OCI-LY3 (cell line): ENCODE measurements around the gene NOD2.

Source experiments
- H2AFZ ChIP-seq: fragments of 200-600, 300-600 bp; shearing (Covaris generic); 2 replicates; pipeline ENCODE4 v1.6.0; 2014; ENCODE audit warnings: antibody characterized with exemption, low read depth, low read length
- H3K27ac ChIP-seq: fragments of 200-600, 300-600 bp; sonication (generic); 2 replicates; pipeline ENCODE4 v1.5.1; 2014; ENCODE audit warnings: mild to moderate bottlenecking, low read length, moderate library complexity, mixed read lengths
- H3K27me3 ChIP-seq: fragments of 200-600, 300-600 bp; sonication (generic); 2 replicates; pipeline ENCODE4 v1.6.1; 2014; ENCODE audit warnings: low read depth, low read length, mixed read lengths
- H3K36me3 ChIP-seq: fragments of 200-600, 300-600 bp; sonication (generic); replicated peaks from 2 replicates; pipeline ENCODE3; 2014; ENCODE audit warnings: low read depth, low read length, mixed read lengths
- H3K4me1 ChIP-seq: fragments of 300-600, 200-600 bp; sonication (generic); 2 replicates; pipeline ENCODE4 v1.6.1; 2014; ENCODE audit warnings: low read length, mixed read lengths
- H3K4me2 ChIP-seq: fragments of 200-600, 300-600 bp; sonication (generic); 2 replicates; pipeline ENCODE4 v1.6.1; 2014; ENCODE audit warnings: low read length, mixed read lengths
- H3K4me3 ChIP-seq: fragments of 300-600, 200-600 bp; sonication (generic); 2 replicates; pipeline ENCODE4 v1.5.1; 2014; ENCODE audit warnings: antibody characterized with exemption, mild to moderate bottlenecking, low read length, moderate library complexity
- H3K79me2 ChIP-seq: fragments of 300-600, 200-600 bp; shearing (Covaris generic); 2 replicates; pipeline ENCODE4 v1.6.1; 2014; ENCODE audit warnings: mild to moderate bottlenecking, low read length, mixed read lengths
- H3K9ac ChIP-seq: fragments of 300-600, 200-600 bp; shearing (Covaris generic); 2 replicates; pipeline ENCODE4 v1.6.0; 2014; ENCODE audit warnings: mild to moderate bottlenecking, low read length, moderate library complexity
- H3K9me3 ChIP-seq: fragments of 200-600, 300-600 bp; shearing (Covaris generic); 2 replicates; pipeline ENCODE4 v1.6.1; 2014; ENCODE audit warnings: low read length, mixed read lengths; ENCODE audit not compliant: insufficient read depth
- H4K20me1 ChIP-seq: fragments of 200-600, 300-600 bp; sonication (generic); 2 replicates; pipeline ENCODE4 v1.6.1; 2016; ENCODE audit warnings: low read length, mixed read lengths; ENCODE audit not compliant: insufficient read depth
- EZH2phosphoT487 ChIP-seq: fragments of 200-600 bp; shearing (Covaris generic); IDR thresholded peaks from 2 replicates; pipeline ENCODE4 v1.6.1; 2018; ENCODE audit warnings: antibody characterized with exemption, mixed run types, low read depth
- TF ChIP-seq, protein P1 (sequence below): fragments of 200-600, 300-600 bp; sonication (generic); IDR thresholded peaks from 2 replicates; pipeline ENCODE4 v1.5.1; 2014; ENCODE audit warnings: antibody characterized with exemption, low read length, low read depth

The NOD2 gene

DNA sequence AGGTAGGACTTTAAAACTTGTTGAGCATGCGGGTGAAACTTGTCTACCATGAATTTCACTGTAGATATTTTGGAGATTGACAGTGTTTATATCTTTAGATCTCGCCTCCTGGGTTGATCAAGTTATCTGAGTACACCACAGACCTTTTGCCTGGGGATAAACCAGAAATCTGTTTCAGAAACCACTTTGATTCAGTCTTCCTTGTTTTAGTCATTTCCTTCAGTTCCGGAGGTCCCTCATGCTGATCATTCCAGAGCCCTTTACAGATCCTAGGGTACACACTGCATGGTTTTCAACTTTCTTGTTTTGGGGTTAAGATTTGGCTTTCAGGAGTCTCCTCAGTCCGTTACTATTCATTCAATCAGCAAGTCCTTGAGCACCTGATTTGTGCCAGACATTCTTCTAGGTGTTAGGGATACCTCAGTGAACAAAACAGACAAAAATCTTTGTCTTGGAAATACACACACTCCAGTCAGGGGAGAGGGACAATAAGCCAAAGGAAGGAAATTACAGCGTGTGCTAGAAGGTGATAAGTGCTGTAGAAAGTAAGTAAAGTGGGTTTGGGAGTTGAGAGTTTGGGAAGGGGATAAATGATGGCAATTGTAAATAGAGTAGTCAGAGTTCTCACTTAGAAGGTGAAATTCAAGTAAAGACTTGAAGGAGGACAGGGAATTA, 12.2 kb downstream of the NOD2 start:
- no peak overlapping the region for H3K9ac ChIP-seq
- peaks cover 24% of the 10 kb centered on the region for H3K36me3 ChIP-seq
- H3K27me3 ChIP-seq, result no peaks in the 10 kb centered on the region
- H4K20me1 ChIP-seq, result no peaks in the 10 kb centered on the region
- peaks cover 34% of the 10 kb centered on the region for H3K4me1 ChIP-seq
- TF ChIP-seq, protein P1, sequence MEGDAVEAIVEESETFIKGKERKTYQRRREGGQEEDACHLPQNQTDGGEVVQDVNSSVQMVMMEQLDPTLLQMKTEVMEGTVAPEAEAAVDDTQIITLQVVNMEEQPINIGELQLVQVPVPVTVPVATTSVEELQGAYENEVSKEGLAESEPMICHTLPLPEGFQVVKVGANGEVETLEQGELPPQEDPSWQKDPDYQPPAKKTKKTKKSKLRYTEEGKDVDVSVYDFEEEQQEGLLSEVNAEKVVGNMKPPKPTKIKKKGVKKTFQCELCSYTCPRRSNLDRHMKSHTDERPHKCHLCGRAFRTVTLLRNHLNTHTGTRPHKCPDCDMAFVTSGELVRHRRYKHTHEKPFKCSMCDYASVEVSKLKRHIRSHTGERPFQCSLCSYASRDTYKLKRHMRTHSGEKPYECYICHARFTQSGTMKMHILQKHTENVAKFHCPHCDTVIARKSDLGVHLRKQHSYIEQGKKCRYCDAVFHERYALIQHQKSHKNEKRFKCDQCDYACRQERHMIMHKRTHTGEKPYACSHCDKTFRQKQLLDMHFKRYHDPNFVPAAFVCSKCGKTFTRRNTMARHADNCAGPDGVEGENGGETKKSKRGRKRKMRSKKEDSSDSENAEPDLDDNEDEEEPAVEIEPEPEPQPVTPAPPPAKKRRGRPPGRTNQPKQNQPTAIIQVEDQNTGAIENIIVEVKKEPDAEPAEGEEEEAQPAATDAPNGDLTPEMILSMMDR, result no peak
- TF ChIP-seq EZH2phosphoT487, result no peak
- peaks cover 22% of the 10 kb centered on the region for H3K9me3 ChIP-seq
- H3K79me2 ChIP-seq, result no peaks in the 10 kb centered on the region
- H3K4me2 ChIP-seq, result no peak overlapping the region
- no peak overlapping the region for H2AFZ ChIP-seq
- H3K27ac ChIP-seq, result no peak overlapping the region
- no peak overlapping the region for H3K4me3 ChIP-seq

DNA sequence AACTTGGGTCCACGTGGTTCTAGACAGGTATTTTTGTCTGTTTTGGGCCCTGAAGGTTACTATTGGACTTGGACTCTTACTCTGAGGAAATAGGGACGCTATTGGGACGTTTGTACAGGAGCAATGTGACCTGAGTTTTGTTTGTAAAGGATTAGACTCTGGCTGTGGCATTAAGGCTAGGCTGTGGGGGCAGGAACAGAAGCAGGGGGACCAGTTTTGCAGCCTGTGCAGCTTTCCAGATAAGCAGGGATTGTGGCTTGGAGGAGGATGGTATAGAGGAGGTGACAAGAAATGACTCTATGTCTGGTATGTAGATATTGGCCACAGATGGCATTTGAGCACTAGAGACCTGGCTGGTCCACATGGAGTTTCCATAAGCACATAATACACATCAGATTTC, 12.8 kb downstream of the NOD2 start:
- H3K79me2 ChIP-seq, result no peaks in the 10 kb centered on the region
- TF ChIP-seq, protein P1, result no peak
- no peak for TF ChIP-seq EZH2phosphoT487
- no peak overlapping the region for H2AFZ ChIP-seq
- H3K9ac ChIP-seq, result no peak overlapping the region
- peaks cover 24% of the 10 kb centered on the region for H3K36me3 ChIP-seq
- peaks cover 34% of the 10 kb centered on the region for H3K4me1 ChIP-seq
- peaks cover 22% of the 10 kb centered on the region for H3K9me3 ChIP-seq
- H3K27me3 ChIP-seq, result no peaks in the 10 kb centered on the region
- H3K4me2 ChIP-seq, result no peak overlapping the region
- H4K20me1 ChIP-seq, result no peaks in the 10 kb centered on the region
- no peak overlapping the region for H3K4me3 ChIP-seq
- no peak overlapping the region for H3K27ac ChIP-seq

DNA sequence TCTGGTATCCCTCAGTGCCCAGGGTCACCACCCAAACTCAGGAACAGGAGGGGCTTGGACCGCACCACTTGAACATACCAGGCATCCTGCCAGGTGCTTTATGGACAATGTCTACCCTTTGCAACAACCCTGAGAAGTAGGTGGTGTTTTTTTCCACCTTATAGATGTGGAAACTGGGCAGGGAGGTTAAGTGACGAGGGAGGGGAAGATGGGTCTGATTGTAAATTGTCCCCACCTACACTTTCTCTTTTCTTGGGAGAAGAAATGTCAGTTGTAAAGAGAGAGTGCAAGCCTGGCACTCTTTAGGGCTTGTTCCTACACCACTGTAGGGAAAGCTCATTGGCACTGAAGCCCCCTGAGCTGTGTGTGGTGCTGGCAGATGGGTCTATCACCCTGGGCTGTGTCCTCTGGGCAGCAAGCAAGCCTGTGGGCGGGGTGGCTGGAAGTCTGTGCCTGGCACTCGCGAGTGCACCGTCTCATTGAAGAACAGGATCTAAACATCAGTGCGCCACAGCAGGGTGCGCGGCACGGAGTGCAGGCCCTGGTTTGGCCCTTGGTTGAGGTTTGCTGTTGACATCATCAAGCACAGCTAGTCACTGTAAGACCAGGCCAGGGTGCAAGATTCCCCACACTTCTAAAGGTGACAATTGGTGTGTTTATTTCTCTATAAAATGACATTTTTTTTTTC, 15.1 kb downstream of the NOD2 start:
- Histone ChIP-seq H3K4me3 (no peak overlapping the region), H4K20me1 (no peaks in the 10 kb centered on the region), H3K27ac (no peak overlapping the region), H3K79me2 (no peaks in the 10 kb centered on the region), H3K4me1 (peaks cover 41% of the 10 kb centered on the region), H3K36me3 (peaks cover 19% of the 10 kb centered on the region), H2AFZ (no peak overlapping the region), H3K4me2 (peak overlapping the region; percentile 86; the same call in 1 of the 2 replicates), H3K9ac (no peak overlapping the region; the same call in 1 of the 2 replicates), H3K27me3 (no peaks in the 10 kb centered on the region), H3K9me3 (peaks cover 22% of the 10 kb centered on the region)
- no peak for TF ChIP-seq EZH2phosphoT487
- TF ChIP-seq, protein P1, result no peak

DNA sequence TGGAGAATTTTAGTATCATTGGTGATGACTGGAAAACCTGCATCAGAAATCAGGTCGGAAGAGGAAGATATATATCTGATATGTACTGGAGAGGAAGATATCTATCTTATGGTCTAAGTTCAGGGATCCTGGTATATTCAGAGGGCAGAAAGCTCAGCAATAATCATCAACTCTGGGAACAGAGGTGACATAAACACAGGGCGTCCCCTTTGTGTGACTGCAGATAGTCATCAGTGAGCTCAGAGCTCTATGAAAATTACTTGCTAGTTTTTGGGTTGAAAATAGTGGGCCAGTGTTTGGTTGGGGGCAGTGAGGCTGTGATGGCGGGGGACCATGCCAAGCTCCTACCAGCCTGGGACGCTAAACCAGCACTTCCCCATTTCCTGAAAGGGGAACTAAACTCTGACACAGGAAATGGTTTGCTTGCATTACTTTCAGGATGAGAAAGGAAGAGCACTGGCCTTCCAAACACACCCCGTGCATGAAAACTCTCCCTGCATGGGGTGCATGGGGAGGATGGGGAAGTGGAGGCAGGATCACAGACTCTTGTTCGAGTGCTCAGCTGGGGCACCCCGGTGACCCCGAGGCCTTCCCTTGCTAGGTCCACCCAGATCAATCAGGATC, 15.8 kb downstream of the NOD2 start:
- H3K27ac ChIP-seq, result peak overlapping the region; percentile 25; the same call in 1 of the 2 replicates
- no peaks in the 10 kb centered on the region for H4K20me1 ChIP-seq
- peak overlapping the region; percentile 25; the same call in 1 of the 2 replicates for H3K9ac ChIP-seq
- TF ChIP-seq, protein P1, result no peak
- TF ChIP-seq EZH2phosphoT487, result no peak
- no peaks in the 10 kb centered on the region for H3K79me2 ChIP-seq
- peak overlapping the region; percentile 58 for H3K4me3 ChIP-seq
- H3K9me3 ChIP-seq, result peaks cover 15% of the 10 kb centered on the region
- peak overlapping the region; percentile 86 for H3K4me2 ChIP-seq
- peaks cover 13% of the 10 kb centered on the region for H3K36me3 ChIP-seq
- H3K27me3 ChIP-seq, result no peaks in the 10 kb centered on the region
- peak overlapping the region; percentile 31 for H2AFZ ChIP-seq
- peaks cover 41% of the 10 kb centered on the region for H3K4me1 ChIP-seq
